GM18499 (cell line): Measurements from ENCODE around the gene SERPIND1.

Experiments
- ATAC-seq: cut with Tn5 transposase; IDR thresholded peaks from one replicate; pipeline ENCODE4 v1.9.1; 2021; ENCODE audit warnings: moderate number of reproducible peaks; ENCODE audit not compliant: insufficient read depth, unreplicated experiment

SERPIND1 gene

DNA sequence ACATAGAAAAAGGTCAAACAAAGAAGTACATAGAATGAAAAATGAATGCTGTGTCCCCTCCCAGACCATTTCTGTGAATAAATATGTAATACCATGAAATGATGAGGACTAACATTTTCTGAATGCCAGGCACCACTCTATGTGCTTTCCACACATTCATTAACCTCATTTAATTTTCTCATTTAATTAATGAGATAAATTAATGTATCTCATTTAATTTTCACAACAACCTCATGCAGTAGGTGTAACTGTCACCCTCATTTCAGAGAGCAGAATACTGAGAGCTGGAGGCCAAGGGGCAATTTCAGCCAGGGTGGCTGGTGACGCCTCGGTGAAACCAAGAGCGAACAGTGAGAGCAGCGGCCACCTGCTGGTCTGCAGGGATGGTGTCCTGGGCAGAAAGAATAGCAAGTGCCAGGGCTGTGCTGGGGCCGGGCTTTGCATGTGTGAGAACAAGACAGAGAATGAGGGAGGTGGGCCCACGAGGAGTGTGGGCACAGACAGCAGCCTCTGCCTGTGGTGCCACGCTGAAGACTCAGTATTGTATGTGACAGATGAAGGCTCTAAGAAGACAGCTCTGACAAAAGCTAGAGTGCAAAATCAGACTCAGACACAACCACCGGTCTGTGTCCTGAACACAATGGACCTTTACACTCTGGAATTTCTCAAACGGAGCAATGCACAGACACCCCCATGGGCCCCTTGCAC is 1.8 kb upstream of the SERPIND1 start:
- no peak for ATAC-seq

DNA sequence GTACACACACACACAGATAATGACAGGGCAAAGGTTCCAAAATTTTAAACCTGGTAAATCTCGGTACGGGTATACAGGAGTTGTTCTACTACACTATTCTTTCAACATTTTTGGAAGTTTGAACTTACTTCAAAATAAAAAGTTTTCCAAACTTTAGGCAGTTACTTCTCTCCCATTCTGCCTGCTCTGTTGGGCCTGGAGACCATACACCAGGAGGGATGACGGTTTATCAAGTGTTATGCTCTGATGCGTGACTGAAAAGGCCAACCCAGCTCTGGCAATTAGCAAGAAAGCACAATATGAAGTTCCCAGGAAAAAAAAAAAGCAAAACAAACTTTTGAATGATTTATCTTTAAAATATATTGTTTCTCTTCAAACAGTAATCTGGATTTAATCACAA is 969 bp downstream of the SERPIND1 start:
- no peak for ATAC-seq

- ATAC-seq: no peak
Measured at GRCh38 chr22:20775342-20775895, 1.5 kb downstream of the SERPIND1 start.

- no peak for ATAC-seq
Measured at GRCh38 chr22:20776624-20777405, 2.9 kb downstream of the SERPIND1 start.

- ATAC-seq: no peak
Measured at GRCh38 chr22:20777420-20778177, 3.7 kb downstream of the SERPIND1 start.

- no peak for ATAC-seq
Measured at GRCh38 chr22:20779014-20779817, 5.3 kb downstream of the SERPIND1 start.

GRCh38 chr22:20779818-20780158 is 5.9 kb downstream of the SERPIND1 start:
- ATAC-seq: no peak

DNA sequence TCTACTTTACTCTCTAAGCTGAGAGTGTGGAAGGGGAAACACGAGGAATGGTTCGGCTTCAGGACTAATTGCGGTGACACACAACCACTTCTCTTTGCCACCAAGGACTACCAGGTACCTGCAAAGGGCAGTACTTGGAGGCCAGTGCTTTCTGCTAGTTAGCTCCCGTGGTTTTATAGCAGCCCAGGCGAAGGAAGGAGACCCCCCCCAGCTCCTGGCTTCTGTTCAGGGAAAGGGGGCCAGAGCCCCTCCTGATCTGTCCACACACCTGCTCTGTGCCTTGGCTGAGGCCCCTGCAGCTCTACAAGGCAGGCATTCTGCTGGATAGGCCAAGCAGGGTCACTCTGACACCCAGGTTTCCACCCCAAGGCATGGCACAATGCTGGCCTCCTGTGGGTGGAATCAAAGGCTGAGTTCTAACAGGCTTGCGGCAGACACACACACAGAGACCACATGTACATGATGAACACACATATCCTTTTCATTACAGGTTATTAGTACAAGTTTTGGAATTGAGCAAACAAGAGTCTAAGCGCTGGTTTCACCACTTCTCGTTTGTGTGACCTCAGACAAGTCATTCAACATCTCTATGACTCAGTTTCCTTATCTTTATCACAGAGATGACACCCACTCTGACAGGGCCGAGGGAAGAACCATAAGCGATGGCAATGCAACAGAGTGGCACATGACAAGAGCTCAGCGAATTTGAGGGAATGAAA is 7.5 kb downstream of the SERPIND1 start:
- ATAC-seq: no peak

DNA sequence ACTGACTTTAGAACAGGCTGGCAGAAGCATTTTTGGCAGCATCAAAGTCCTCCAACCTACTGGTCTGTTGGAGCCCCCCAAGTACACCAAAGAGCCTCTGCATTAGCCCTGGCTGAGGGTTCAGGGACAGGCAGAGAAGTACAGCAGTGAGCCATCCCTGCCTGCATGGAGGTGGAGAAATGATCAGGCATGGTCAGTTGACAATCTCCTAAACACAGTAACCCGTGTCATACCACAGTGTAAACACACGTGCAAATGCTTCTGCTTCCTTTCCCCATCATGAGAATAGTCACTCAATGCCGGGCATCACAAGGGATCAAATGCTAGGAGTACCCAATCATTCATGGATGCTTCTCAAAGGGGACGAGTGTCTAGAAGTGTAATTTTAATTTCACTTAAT is 8.2 kb downstream of the SERPIND1 start:
- ATAC-seq: no peak

- ATAC-seq: no peak
Measured at GRCh38 chr22:20782596-20783299, 8.8 kb downstream of the SERPIND1 start.

GRCh38 chr22:20783300-20783673 is 9.4 kb downstream of the SERPIND1 start:
- ATAC-seq: no peak

DNA sequence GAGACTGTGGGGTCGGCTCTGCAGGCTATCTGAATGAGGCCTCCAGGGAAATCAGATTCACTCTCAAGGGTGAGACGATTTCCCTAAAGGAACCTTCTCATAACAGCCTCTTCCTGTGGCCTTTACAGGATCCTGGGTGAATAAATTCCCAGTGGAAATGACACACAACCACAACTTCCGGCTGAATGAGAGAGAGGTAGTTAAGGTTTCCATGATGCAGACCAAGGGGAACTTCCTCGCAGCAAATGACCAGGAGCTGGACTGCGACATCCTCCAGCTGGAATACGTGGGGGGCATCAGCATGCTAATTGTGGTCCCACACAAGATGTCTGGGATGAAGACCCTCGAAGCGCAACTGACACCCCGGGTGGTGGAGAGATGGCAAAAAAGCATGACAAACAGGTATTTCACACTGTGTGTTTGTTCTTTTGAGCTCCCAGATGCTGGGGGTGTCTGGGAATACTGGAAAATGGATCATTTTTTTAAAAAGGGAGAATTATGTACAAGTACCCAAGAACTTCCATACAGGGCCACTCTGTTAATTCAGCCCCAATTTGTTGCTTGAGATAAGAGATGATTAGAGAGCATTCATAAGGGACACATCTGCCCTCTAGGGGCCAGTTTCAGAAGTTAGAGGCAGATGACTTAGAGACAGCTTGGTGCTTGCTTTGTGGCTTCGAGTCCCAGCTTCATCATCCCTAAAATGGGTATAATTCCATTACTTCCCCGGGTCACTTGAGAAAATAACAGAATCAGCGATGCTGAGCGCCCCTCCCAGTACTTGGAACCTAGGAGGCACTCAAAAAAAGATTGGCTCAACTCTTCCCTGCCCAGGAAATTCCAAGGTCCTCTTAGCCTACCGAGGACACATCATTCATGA is 10.2 kb downstream of the SERPIND1 start:
- ATAC-seq: no peak

- ATAC-seq: no peak
Measured at GRCh38 chr22:20785415-20785814, 11.5 kb downstream of the SERPIND1 start.

GRCh38 chr22:20786048-20786447 is 12.1 kb downstream of the SERPIND1 start:
- ATAC-seq: no peak

GRCh38 chr22:20786536-20786979 is 12.6 kb downstream of the SERPIND1 start:
- ATAC-seq: no peak

GRCh38 chr22:20787223-20787622 is 13.3 kb downstream of the SERPIND1 start:
- ATAC-seq: no peak

DNA sequence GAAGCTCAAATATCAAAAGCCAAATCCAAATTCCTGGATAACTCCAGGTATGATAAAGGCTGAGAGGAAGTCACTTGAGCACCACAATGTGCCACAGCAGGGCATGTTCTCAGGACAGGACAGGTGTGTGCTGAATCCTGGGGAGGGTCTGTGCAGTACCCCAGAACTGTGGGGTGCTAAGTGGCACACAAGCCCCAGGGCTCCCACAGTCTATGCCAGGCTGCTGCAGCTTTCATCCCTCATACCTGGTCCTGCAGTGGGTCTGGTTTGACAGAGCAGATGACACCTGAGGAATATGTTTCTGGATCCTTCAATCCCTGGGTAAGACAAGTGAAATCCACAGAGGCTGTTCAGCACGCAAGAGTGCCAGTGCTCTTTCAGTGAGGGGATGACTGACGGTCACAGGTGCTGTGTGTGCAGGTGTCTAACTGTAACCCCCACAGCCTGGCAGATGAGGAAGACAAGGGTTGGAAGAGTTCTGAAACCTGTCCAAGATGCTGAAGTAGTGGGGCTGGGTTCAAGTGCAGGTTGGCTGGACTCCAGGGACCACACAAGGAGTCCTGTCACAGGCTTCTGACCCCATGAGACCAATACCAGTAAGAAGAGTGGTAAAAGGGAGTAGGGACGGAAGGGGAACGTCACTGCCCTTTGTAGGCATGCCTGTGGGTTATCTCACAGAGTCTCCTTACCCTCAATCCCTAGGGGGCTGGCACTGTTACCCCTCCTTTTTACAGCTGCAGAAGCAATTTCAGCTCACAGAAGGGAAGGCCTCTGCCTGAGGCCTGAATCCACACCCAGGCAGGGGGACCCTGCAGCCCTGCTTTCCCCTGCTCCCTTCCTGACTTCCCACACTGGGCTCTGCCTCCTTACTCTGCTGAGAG is 14.1 kb downstream of the SERPIND1 start:
- ATAC-seq: no peak
